HEK293 (cell line): Measurements from ENCODE around the gene ZNF217.

Experiments
- CTCF ChIA-PET: fragments of 350-600 bp; formaldehyde crosslinking; extraction: SDS; loops from one replicate; lab custom pipeline; 2021; ENCODE audit warnings: antibody characterized with exemption; lab: Yijun Ruan, JAX
- POLR2A ChIA-PET: fragments of 300-600 bp; formaldehyde crosslinking; extraction: SDS; loops from one replicate; lab custom pipeline; 2020; ENCODE audit warnings: antibody characterized with exemption, inconsistent platforms; lab: Yijun Ruan, JAX
- H3K27ac ChIP-seq: fragments of 200-500 bp; sonication (Bioruptor generic); 2 replicates; pipeline ENCODE4 v1.5.1; 2014; ENCODE audit warnings: low read depth, low read length, control low read depth, inconsistent platforms; ENCODE audit errors: extremely low read depth
- H3K36me3 ChIP-seq, 2 experiments: fragments of 200-500 bp in 1 of 2; sonication (Bioruptor generic) in 1 of 2; 1 replicate in 1 of 2; 2 replicates in 1 of 2; pipeline ENCODE4 v1.5.1; 2014 to 2017; ENCODE audit warnings: inconsistent platforms in 2 of 2, low read length in 2 of 2; ENCODE audit not compliant: control insufficient read depth in 2 of 2, insufficient read depth in 1 of 2
- H3K4me1 ChIP-seq: fragments of 200-500 bp; sonication (Bioruptor generic); 2 replicates; pipeline ENCODE4 v1.5.1; 2014; ENCODE audit warnings: mild to moderate bottlenecking, low read length, inconsistent platforms; ENCODE audit not compliant: control insufficient read depth, insufficient read depth
- H3K4me3 ChIP-seq: 2 replicates; pipeline ENCODE4 v1.5.1; 2011; ENCODE audit warnings: low read depth, mild to moderate bottlenecking, control low read depth, low read length, moderate library complexity
- H3K9me3 ChIP-seq: fragments of 200-500 bp; sonication (Bioruptor generic); 2 replicates; pipeline ENCODE4 v1.5.1; 2014; ENCODE audit warnings: low read depth, low read length, inconsistent platforms; ENCODE audit not compliant: control insufficient read depth, insufficient read depth
- BCL11A ChIP-seq: fragments of 450-650 bp; formaldehyde crosslinking; IDR thresholded peaks from 2 replicates; pipeline ENCODE4 v1.5.1; 2016; ENCODE audit warnings: low read depth, missing biosample characterization, missing genetic modification characterization
- HOXD13 ChIP-seq: sonication (generic); formaldehyde crosslinking; IDR thresholded peaks from 2 replicates; pipeline ENCODE4 v1.8.0; 2022; ENCODE audit warnings: missing genetic modification reagents, borderline replicate concordance
- KLF10 ChIP-seq: fragments of 450-650 bp; IDR thresholded peaks from 2 replicates; pipeline ENCODE4 v1.5.1; 2018; ENCODE audit warnings: missing biosample characterization, mild to moderate bottlenecking, missing genetic modification characterization
- REPIN1 ChIP-seq: fragments of 450-650 bp; formaldehyde crosslinking; IDR thresholded peaks from 2 replicates; pipeline ENCODE4 v1.5.1; 2017; ENCODE audit warnings: missing biosample characterization, missing genetic modification characterization, low read depth
- REST ChIP-seq: fragments of 450-650 bp; formaldehyde crosslinking; IDR thresholded peaks from 2 replicates; pipeline ENCODE4 v1.5.1; 2016; ENCODE audit warnings: missing biosample characterization, missing genetic modification characterization
- SALL2 ChIP-seq: fragments of 450-650 bp; formaldehyde crosslinking; IDR thresholded peaks from 2 replicates; pipeline ENCODE4 v1.5.0; 2017; ENCODE audit warnings: missing biosample characterization, mild to moderate bottlenecking, missing genetic modification characterization, borderline replicate concordance
- SETDB1 ChIP-seq: IDR thresholded peaks from one replicate; pipeline ENCODE4 v1.6.1; 2017; ENCODE audit warnings: mild to moderate bottlenecking, low read length, moderate library complexity, mixed read lengths; ENCODE audit not compliant: insufficient read length
- ZNF155 ChIP-seq: fragments of 450-650 bp; formaldehyde crosslinking; IDR thresholded peaks from 2 replicates; pipeline ENCODE4 v1.5.1; 2016; ENCODE audit warnings: missing biosample characterization, missing genetic modification characterization
- ZNF19 ChIP-seq: fragments of 450-650 bp; formaldehyde crosslinking; IDR thresholded peaks from 2 replicates; pipeline ENCODE4; 2016; ENCODE audit warnings: missing biosample characterization, missing genetic modification characterization, low read depth
- ZNF391 ChIP-seq: fragments of 450-650 bp; formaldehyde crosslinking; IDR thresholded peaks from 2 replicates; pipeline ENCODE4 v1.5.1; 2016; ENCODE audit warnings: low read depth, missing biosample characterization, missing genetic modification characterization, borderline replicate concordance
- ZNF518A ChIP-seq: fragments of 450-650 bp; formaldehyde crosslinking; conservative IDR thresholded peaks from 2 replicates; pipeline ENCODE4 v1.5.1; 2016; ENCODE audit warnings: low read depth, missing biosample characterization, missing genetic modification characterization
- ZNF529 ChIP-seq: fragments of 450-650 bp; formaldehyde crosslinking; IDR thresholded peaks from 2 replicates; pipeline ENCODE4 v1.5.1; 2017; ENCODE audit warnings: missing genetic modification characterization, missing biosample characterization; ENCODE audit not compliant: insufficient replicate concordance
- ZNF645 ChIP-seq: fragments of 450-650 bp; formaldehyde crosslinking; IDR thresholded peaks from 2 replicates; pipeline ENCODE4; 2016; ENCODE audit warnings: missing biosample characterization, missing genetic modification characterization
- ZNF660 ChIP-seq: fragments of 450-650 bp; IDR thresholded peaks from 2 replicates; pipeline ENCODE4 v1.5.1; 2018; ENCODE audit warnings: missing biosample characterization, mild to moderate bottlenecking, missing genetic modification characterization
- ZNF664 ChIP-seq: fragments of 450-650 bp; formaldehyde crosslinking; IDR thresholded peaks from 2 replicates; pipeline ENCODE4 v1.5.1; 2016; ENCODE audit warnings: missing biosample characterization, missing genetic modification characterization
- ZNF701 ChIP-seq: fragments of 450-650 bp; formaldehyde crosslinking; IDR thresholded peaks from 2 replicates; pipeline ENCODE4 v1.5.1; 2016; ENCODE audit warnings: missing biosample characterization, missing genetic modification characterization
- ZNF704 ChIP-seq: fragments of 450-650 bp; formaldehyde crosslinking; IDR thresholded peaks from 2 replicates; pipeline ENCODE4 v1.5.1; 2016; ENCODE audit warnings: missing biosample characterization, missing genetic modification characterization

ZNF217 gene

GRCh38 chr20:53608071-53608455, 14.4 kb upstream of the ZNF217 start:
- H3K9me3 ChIP-seq: no peaks in the 10 kb centered on the region
- no peak overlapping the region for H3K4me3 ChIP-seq
- TF ChIP-seq ZNF645 (tag by site-specific recombination) (no peak), ZNF701 (no peak), REST (tag by site-specific recombination) (no peak), SALL2 (tag by site-specific recombination) (no peak), HOXD13 (CRISPR knock-in tag) (no peak), ZNF660 (tag by site-specific recombination) (no peak), BCL11A (tag by site-specific recombination) (no peak), ZNF704 (tag by site-specific recombination) (no peak), ZNF518A (tag by site-specific recombination) (no peak), ZNF529 (no peak), SETDB1 (no peak), ZNF155 (tag by site-specific recombination) (no peak), ZNF391 (tag by site-specific recombination) (no peak), ZNF19 (tag by site-specific recombination) (no peak), ZNF664 (tag by site-specific recombination) (no peak), KLF10 (no peak), REPIN1 (tag by site-specific recombination) (no peak)
- TF ChIP-seq, all 188 proteins: peak for 0
- CTCF ChIA-PET: interaction anchor here (0.6 kb wide), 1 partner anchor 94 kb away, joined by 3 read pairs; no protein-coding TSS in a partner anchor
- POLR2A ChIA-PET: no interaction called here
- H3K4me1 ChIP-seq: peaks cover 6% of the 10 kb centered on the region; the same call in 1 of the 2 replicates
- no peaks in the 10 kb centered on the region for H3K36me3 ChIP-seq
- H3K27ac ChIP-seq: no peak overlapping the region
